GM19397 (cell line): ENCODE data around the gene HMBS.
A peak's percentile ranks its signal among the peaks of the same experiment; 100 is the strongest.
"Not testable (repeated sequence)": the region's sequence is repeated elsewhere in the genome, so short reads cannot be mapped to it uniquely, and the experiment has no call there.

Experiments
- ATAC-seq: cut with Tn5 transposase; IDR thresholded peaks from one replicate; pipeline ENCODE4 v1.9.1; 2021; ENCODE audit warnings: mild to moderate bottlenecking, moderate library complexity; ENCODE audit not compliant: unreplicated experiment

The HMBS gene

GRCh38 chr11:119100994-119101758 is 16.5 kb downstream of the HMBS start:
- peak; percentile 9 for ATAC-seq

- ATAC-seq = peak; percentile 80
Measured at GRCh38 chr11:119101759-119102423, 17.2 kb downstream of the HMBS start, which contains the start of gene DPAGT1. TSS of gene DPAGT1 (minus strand) at chr11:119101853. CDS start at chr11:119101655, 198 bp downstream.

GRCh38 chr11:119103161-119103664 is 18.5 kb downstream of the HMBS start:
- ATAC-seq = not testable (repeated sequence)

- ATAC-seq = no peak
Measured at GRCh38 chr11:119103793-119104192, 19.1 kb downstream of the HMBS start.

- ATAC-seq = peak; percentile 79
Measured at GRCh38 chr11:119106564-119107537, 22.2 kb downstream of the HMBS start, which contains the start of gene C2CD2L. TSS of gene C2CD2L (plus strand) at chr11:119107344. CDS start at chr11:119107742, 398 bp downstream.

GRCh38 chr11:119107538-119108145 is 23.0 kb downstream of the HMBS start:
- ATAC-seq = peak; percentile 27

GRCh38 chr11:119108146-119108856 is 23.6 kb downstream of the HMBS start:
- ATAC-seq = no peak

GRCh38 chr11:119108857-119109221 is 24.2 kb downstream of the HMBS start:
- ATAC-seq = no peak

- no peak for ATAC-seq
Measured at GRCh38 chr11:119109843-119110242, 25.2 kb downstream of the HMBS start.

- no peak for ATAC-seq
Measured at GRCh38 chr11:119110439-119110838, 25.8 kb downstream of the HMBS start.

GRCh38 chr11:119111361-119111925 is 26.8 kb downstream of the HMBS start:
- ATAC-seq = no peak

GRCh38 chr11:119112314-119113020 is 27.8 kb downstream of the HMBS start:
- ATAC-seq = no peak

GRCh38 chr11:119113716-119114115 is 29.0 kb downstream of the HMBS start:
- no peak for ATAC-seq

- ATAC-seq = no peak
Measured at GRCh38 chr11:119114351-119114750, 29.7 kb downstream of the HMBS start.

- no peak for ATAC-seq
Measured at GRCh38 chr11:119115484-119116234, 31.0 kb downstream of the HMBS start.

GRCh38 chr11:119116235-119116594 is 31.5 kb downstream of the HMBS start:
- ATAC-seq = no peak

- no peak for ATAC-seq
Measured at GRCh38 chr11:119116601-119117000, 31.9 kb downstream of the HMBS start.
